Measurements from ENCODE around the gene GGN.
"Not testable (repeated sequence)": the region's sequence is repeated elsewhere in the genome, so short reads cannot be mapped to it uniquely, and the experiment has no call there.

Gene GGN

DNA sequence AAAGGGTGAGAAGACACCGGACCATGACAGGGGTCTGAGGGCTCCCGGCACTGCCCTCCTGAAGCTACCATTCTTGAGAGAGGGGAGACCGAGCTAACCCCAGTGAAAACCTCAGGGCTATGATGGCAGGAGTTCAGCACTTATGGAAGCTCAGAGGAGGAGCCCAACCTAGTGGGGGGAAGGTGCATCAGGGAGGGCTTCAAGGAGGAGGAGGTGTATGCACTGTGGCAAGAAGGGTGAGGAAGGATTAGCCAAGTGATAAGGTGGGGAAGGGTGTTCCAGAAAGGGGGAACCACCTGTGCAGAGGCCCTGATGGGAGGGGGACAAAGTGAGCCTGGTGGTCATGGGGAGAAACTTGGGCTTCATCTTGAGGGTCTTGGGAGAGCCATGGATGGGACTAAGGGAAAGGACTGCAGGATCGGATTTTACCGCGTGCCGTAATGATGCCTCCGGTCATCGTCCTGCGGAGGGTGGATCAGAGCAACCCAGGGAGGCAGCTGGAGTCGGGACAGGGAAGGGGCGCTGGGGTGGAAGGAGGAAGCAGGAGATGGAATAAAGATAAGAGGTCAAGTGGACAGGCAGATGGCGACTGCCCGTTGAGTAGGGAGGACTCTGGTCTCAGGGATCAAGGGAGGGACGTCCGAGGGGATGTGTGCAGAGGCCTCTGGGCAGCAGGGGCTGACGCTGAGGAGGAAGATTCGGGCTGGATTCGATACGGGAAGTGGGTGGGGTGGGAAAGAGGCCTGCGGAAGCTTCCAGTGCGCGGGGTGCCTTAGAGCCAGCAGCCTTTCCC lies 26.8 kb downstream of the GGN start:
- DNase-seq: no peak

DNA sequence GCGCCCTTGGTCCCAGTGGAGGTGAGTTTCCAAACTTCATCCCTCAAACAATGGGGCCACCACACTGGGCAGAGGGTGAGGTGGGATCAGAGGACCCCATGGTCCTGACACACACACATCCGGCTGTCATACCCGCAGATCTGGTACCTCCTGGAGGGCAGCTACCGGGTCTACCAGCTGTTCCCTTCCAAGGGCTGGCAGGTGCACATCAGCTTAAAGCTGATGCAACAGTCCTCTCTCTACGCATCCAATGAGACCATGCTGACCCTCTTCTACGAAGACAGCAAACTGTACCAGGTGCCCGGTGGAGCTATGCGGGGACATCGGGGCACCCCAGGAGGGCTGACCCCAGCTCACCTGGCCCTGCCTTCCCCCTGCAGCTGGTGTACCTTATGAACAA lies 27.5 kb downstream of the GGN start:
- no peak for DNase-seq

DNA sequence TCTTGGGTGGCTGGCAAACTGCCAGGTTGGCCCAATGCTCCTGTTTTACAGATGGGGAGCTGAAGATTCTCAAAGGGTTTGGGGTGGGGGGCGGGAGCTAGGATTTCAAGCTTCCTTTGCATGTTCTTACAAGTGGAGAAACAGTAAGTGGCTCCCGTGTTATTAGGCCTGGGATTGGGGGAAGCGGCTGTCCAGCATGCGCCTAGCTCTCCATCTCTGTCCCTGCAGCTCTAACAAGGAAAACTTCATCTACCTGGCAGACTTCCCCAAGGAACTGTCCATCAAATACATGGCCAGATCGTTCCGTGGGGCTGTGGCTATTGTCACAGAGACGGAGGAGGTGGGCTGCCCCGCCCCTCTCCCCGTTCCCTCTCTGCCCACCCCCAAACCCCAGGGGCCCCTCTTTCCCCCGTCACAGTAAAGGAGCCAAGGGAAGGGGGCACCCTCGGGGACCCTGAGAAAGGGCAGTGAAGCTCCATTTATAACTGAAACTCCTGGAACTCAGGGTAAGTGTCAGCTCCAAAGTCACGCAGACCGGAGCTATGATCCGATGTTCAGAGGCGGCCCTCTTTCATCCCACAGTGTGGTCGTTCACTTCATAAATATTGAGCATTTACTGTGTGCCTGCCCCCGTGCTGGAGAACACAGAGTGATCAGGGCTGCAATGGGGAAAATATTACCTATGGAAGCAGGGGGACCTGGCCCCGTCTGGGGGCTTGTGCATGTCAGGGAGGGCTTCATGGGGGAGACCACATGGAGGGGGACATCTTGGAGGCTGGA lies 28.4 kb downstream of the GGN start:
- no peak for DNase-seq

DNA sequence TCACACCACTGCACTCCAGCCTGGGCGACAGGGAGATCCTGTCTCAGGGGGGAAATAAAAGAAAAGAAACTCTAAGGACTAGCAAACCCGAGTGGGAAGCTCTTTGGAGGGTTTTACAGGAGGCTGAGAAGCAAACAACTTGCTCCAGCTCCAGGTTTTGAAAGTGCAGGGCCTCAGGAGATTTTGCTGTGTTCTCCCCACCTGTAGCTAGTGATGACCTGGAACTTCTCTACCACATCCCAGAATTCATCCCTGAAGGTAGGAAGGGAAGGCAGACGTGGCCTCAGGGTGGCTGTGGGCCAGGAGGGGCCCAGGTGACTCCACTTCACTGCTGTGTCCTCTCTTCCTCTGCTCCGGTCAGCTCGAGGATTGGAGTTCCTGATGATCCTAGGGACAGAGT lies 29.8 kb downstream of the GGN start:
- no peak for DNase-seq

DNA sequence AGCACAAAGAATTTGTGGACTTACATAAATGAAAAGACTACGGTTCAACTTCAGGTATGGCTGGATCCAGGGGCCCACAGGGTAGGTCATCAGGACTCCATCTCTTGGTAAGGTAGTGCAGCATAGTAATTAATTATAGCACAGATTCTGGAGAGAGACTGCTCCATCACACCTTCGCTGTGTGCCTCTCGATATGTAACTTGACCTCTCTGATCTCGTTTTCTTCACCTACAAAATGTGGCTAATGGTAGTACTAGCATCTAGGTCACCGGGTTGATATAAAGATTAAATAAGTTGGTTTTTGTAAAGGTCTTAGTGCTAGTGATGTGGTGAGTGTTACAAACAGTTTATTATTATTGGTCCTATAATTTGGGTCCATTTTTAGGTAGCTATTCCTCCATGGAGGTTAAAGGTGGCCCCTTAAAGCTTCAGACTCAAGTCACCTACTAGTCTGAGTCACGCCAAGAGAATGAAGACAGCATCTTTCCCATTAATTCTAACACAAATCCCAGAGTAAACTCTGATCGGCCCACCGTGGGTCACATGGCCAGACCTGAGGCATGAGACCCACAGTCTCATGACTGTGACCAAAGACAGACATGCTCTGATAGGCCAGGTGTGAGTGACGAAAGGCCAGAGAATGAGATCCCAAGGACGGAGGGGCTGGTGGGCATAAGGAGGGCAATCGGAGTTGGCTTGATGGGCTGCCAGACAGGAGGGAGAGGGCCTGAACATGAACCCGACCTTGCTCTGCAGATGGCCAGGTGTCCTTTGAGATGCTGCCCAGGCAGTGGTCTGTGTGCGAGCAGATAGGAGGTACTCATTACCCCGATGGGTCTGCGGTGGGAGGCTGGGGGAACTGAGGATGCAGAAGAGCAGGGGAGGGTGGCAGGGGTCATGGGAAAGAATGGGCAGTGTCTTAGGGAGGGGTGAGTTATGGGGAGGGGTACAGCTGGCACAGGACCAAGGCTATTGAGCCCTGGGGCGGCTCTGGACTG lies 31.8 kb downstream of the GGN start:
- no peak for DNase-seq

DNA sequence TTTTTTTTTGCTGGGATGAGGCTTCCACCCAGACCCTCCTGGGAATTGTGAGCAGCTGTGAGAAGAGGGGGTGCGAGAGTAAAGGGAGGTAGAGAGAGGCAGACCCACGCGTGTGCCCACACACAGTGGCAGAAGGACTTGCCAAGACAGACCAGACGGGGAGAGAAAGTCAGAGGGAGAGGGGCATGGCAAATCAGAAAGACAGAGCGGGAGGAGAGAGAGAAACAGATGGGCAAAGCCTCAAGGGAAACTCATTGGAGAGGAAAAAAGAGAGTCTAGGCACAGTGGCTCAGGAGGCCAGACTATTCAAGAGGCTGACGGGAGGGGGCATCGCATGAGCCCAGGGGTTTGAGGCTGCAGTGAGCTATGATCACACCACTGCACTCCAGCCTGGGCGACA lies 35.2 kb downstream of the GGN start:
- no peak for DNase-seq

DNA sequence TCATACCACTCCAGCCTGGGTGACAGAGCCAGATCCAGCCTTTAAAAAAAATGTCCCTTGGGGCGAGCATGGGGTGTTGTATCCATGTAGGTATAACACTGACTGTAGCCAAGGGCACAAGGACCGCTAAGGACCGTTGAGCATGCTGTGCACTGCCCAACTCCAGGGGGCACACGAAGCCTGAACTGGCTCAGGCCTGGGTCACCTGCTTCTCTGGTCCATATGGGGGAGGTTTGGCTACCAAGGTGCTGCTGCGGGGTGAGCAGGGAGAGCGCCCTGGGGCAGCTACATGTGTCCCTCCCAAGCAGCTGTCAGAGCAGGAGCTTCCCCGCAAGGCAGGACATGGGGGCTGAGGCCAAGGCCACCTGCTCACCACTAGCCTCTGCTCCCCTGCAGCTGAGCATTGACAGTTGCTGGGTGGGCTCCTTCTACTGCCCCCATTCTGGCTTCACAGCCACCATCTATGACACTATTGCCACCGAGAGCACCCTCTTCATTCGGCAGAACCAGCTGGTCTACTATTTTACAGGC lies 35.9 kb downstream of the GGN start:
- DNase-seq: no peak

DNA sequence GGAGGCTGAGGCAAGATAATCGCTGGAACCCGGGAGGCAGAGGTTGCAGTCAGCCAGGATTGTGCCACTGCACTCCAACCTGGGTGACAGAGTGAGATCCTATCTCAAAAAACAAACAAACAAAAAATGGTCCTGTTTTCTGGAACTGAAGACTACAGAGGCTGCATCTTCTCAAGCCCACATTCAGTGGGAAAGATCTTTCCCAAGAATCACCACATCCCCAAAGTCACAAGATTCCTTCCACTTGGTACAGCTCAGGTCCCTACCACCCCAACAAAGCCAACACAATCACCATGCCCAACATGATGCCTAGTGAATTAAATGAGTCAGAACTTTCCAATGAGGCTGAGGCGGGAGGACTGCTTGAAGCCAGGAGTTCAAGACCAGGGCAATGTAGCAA lies 37.0 kb downstream of the GGN start:
- DNase-seq: no peak

DNA sequence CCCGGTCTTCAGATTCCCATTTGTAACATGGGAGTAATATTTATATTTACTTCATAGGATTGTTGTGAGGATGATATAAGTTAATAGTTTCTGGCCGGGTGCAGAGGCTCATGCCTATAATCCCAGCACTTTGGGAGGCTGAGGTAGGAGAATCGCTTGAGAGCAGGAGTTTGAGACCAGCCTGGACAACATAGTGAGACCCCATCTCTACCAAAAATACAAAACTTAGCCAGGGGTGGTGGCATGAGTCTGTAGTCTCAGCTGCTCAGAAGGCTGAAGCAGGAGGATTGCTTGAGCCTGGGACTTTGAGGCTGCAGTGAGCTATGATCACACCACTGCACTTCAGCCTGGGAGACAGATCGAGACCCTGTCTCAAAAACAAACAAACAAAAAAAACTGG lies 41.0 kb downstream of the GGN start:
- no peak for DNase-seq

DNA sequence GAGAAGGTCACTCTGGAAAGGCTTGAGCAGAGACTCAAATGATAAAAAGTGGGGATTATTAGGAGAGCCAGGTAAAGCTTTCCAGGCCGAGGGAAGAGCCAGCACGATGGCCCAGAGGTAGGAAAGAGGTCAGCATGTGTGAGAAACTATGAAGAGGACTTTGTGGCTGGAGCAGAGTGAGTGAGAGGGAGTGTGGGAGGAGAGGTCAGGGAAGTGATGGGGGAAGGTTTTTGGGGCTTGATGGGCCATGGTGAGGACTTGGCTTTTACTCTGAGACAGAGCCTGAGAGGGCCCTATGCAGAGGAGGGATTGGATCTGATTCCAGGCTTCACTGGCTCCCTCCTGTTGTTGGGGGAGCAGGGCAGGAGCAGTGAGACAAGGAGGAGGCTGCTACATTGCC lies 46.9 kb downstream of the GGN start:
- DNase-seq: no peak

DNA sequence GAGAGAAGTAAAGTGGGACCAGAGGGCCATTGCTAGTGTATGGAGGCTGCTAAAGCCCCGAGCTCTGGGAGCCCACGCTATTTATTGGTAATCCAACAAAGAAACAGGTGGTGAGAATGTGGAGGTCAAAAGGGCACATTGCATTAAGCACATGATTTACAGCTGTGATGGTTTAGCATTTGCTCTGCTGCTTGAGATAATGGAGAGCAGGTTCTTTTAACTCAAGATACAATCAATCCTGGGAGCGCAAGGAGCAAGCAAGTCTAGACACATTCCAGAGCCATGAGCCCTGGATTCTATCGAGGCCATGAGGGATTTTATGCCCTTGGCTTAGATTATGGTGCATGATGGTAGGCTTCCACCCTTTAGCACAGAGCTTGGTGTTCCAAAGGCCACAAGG lies 48.8 kb downstream of the GGN start:
- DNase-seq: not testable (repeated sequence)

DNA sequence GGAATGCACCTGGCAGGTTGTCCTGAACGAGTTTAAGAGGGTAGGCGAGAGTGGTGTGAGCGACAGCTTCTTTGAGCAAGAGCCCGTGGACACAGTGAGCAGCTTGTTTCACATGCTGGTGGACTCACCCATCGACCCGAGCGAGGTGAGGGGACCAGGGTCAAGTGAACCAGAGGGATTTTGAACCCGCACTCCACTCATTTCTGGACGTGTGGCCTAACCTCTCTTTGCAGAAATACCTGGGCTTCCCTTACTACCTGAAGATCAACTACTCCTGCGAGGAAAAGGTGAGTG lies 50.5 kb downstream of the GGN start:
- DNase-seq: peak; percentile 13

DNA sequence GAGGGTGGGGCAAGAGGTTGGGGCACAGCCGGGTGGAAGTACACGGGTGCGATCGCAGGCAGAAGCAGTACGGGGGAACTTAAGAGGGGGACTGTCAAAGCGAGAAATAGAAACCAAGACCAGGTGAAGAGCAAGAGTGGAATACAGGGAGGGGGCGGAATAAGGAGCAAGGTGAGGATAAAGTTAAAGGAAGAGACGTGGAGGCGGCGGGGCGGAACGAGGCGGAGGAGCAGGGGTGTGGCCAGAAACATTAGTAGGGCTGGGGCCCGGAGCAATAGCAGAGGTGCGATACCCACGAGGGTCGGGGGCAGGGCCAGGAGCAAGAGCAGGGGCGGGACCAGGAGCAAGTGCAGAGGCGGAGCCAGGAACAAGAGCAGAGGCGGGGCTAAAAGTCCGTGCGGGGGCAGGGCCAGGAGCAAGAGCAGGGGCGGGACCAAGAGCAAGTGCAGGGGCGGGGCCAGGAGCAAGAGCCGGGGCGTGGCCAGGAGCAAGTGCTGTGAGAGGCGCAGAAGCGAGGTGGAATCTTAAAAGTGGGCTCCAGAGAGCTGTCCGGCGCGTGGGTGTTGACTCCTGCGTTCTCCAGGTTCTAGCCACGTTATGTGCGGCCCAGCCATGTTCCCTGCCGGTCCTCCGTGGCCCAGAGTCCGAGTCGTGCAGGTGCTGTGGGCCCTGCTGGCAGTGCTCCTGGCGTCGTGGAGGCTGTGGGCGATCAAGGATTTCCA lies 51.0 kb downstream of the GGN start:
- DNase-seq: peak; percentile 98

DNA sequence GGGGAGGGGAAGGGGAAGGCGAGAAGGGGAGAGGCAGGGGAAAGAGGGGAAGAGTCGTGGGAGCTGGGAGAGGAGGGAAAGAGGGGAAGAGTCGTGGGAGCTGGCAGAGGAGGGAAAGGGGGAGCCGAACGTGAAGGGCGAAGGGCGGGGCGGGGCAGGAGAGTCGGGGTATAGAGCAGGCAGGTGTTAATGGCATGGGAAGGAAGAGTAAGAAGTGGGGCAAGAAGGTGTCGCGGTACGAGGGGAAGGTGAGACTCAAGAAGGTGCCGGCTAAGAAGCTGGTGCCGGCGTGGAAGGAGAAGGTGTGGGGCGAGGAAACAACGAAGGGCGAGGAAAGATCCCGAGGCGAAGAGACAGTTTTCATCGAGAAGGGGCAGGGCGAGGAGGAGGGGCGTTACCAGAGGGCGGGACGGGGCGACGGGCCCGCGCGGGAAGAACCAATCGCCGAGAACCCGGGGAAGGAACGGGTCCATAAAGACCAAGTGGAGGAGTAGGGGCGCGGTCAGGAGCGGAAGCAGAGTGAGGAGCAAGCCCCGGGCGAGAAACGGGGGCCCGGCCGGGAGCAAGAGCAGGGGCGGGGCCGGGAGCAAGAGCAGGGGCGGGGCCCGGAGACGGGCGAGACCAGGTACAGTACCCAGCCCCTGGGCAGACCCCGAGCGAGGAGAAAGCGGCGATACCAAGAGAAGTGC lies 51.7 kb downstream of the GGN start:
- DNase-seq: peak; percentile 97
